Hematopoietic multipotent progenitor cell (in vitro differentiated cells): Measurements from ENCODE around the gene DOCK1. TPM values are rescaled to one million over a fixed set of nuclear protein-coding genes. Genes with fewer than 3 reads are reported as not detected.
A peak's percentile ranks its signal among the peaks of the same experiment; 100 is the strongest.
"Not testable (repeated sequence)": the region's sequence is repeated elsewhere in the genome, so short reads cannot be mapped to it uniquely, and the experiment has no call there.

ENCODE experiments used
- DNase-seq, 3 donors: peaks; one replicate each; pipeline ENCODE4 v3.0.0-alpha.2; 2011 to 2015; ENCODE audit warnings: low read depth in 2 of 3, low spot score in 2 of 3
- total RNA-seq: library from RNA; depleted of rRNA; stranded (reverse); fragments of >200 nt; gene quantifications from one replicate; pipeline ENCODE4 v1.2.3, GENCODE V29; 2012

DOCK1 gene
- total RNA-seq, 1 donor = 27.5 TPM

GRCh38 chr10:126902157-126902556 lies 3.1 kb upstream of the DOCK1 start:
- DNase-seq = no peak

GRCh38 chr10:126903656-126904360 lies 1.4 kb upstream of the DOCK1 start:
- DNase-seq = peak in 2 of 3 donors; percentile 23 to 33

DNA sequence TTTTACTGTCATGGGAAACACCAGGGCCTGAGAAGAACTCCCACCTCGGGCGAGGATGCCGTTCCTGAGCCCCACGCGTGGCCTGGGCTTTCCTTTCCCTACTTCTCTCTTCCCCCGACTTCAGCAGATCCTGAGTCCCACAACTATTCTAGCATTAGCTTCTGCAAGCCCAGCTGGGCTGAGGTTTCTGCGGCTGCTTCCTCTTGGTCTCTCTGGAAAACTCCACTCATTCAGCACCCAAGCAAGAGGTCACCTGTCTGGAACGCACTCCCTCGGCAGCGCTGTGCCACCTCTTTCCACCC lies 761 bp upstream of the DOCK1 start:
- DNase-seq = peak in 2 of 3 donors; percentile 22 to 33

DNA sequence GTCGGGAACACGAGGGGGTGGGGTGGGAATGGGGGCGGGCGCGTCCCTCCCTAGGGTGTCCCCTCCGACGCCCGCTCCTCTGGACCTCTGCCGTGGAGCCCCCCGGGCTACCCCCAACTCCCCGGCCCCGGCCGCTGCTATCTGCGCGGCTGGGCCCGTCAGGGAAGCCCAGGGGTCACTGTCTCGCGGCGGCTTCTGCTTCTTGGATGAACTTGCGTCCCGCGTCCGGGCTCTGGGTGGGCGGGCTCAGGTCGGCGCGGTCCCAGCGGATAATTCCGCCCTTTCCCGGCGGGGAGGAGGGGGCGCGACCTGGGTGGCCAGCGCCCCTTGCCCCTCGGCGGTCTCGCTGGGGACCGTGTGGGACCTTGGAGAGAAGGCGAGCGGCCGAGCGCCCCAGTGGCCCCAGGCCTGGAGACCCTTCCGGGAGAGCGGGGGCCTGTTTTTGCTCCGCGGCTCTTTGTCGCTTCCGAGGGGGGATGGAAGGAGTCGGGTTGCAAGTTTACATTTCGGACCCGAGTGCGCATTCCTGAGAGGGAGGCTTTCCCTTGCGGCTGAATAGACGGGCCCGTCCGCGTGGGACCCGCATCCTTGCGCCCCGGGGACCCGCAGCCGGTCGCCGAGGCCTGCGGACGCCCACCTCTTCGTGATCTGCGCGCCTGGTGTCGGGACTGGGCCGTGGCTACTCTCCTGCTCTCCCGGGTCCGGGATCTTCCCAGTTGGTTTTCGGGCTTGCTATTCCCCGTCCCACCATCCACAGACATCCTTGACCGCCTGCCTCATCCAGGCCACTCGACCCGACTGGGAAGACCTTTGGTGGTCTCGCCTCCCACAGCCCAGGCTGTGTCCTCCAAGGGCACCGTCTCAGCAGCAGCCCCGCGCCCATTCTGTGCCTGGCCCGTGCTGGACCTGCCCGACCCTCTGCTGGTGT lies 812 bp downstream of the DOCK1 start:
- DNase-seq = peak in 2 of 3 donors; percentile 27 to 36

DNA sequence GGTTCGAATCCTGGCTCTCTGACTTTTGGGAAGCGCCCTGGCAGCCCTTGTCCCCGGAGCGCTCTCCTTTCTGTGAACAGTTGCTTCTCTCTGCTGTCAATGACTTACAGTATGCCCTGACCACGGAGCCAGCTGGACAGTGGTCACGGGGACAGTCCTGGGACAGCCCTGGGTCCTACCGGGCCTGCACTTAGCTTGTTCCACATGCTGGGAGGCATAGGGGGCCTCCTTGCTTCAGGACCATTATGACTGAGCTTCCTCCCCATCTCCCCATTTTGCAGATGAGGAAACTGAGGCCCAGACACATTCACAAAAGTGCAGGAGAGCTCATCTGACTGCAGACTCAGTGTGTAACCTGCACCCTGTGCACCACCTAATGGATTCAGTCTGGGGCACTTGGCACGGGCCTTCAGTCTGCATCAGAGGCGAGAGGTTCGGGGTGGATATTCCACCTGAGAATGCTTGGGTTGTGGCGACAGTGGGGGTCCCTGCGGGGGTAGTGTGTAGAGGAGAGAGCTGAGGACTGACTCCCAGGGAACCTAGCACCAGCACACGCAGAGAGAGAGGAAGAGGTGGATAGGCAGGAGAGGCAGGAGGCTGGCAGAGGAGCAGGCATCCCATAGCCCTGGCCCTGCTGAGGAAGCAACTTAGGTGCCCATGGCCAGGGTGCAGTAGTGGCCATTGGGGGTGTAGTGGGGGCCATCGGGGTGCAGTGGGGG lies 1.6 kb downstream of the DOCK1 start:
- DNase-seq = no peak

DNA sequence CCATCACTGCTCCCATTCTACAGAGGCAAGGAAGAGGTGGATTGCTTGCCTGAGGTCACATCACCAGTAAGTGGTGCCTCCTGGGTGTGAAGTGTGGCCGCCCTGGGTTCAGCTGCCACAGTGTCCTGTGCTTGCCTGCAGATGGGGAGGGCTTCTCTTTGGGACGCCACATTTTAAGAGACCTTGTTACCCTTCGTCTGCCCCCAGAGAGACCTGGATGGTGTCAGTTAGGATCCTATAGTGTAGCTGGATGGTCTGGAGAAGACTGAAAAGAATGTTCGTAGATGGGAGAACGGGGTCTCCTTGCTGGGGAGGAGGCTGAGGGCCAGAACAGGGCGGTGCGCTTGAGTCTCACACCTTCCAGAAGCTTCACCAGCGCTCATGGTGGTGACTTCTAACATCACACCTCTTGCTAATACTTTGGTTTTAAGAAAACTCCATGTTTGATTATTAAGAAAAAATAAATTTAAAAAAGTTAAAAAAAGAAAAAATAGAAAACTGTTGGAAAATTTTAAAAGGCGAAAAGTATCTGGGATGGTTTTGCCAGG lies 2.3 kb downstream of the DOCK1 start:
- peak in 1 of 3 donors; percentile 22 for DNase-seq

DNA sequence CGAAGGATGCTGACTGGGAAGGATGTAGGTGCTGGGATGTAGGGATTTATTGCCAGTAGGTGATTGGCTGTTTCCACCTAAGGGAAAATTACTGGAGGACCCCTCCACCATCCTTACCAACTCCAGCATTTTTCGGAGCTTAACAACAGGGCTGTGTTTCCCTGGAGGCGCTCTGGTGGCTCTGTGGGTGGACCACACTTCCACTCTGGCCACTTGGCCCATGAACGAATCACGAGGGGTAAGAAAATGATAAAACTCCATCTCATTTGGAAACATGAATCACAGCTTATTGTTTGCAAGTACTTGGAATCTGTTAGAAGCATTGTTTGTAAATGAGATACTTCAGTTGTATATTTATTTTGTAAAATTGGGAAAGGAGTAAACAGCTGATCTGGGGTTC lies 3.0 kb downstream of the DOCK1 start:
- no peak for DNase-seq

GRCh38 chr10:126908729-126909128 lies 3.5 kb downstream of the DOCK1 start:
- DNase-seq = no peak

- DNase-seq = no peak
These were observed 3.9 kb downstream of the DOCK1 start for GRCh38 chr10:126909147-126909546.

- no peak for DNase-seq
These were observed 5.0 kb downstream of the DOCK1 start for GRCh38 chr10:126910196-126910595.

DNA sequence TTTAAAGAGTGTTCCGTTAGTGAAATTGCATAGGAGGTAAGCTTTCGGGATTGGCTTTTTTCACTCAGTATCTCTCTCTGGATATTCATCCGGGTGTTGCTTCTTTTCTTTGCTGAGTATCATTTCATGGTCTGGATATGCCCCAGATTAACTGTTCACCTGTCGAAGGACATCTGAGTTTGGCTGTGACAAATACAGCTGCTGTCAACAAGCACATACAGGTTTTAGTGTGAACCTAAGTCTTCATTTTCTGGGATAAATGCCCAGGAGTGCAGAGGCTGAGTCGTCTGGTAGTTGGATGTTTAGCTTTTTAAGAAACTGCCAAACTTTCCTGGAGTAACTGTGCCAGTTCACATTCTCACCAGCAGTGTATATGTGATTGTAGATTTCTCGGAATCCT lies 5.6 kb downstream of the DOCK1 start:
- no peak for DNase-seq

DNA sequence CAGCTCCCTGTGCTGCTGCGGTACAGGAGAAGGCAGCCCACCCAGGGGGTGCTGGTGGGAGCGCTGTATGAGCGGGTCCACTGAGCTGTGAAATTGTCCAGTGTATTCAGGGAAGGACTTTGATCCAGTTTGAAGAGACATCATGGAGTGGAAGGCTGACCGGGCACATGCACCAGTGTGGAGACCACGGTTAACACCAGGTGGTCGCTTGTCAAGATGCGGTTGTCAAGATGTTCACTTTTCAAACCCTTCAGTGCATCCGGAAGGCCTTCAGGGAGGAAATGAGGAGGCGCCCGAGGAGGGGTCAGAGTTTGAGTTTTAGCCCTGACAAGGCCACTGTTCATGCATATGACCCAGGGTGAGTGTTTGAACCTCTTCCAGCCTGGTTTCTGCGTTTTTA lies 6.1 kb downstream of the DOCK1 start:
- DNase-seq = no peak

- no peak for DNase-seq
These were observed 8.1 kb downstream of the DOCK1 start for GRCh38 chr10:126913316-126913715.

DNA sequence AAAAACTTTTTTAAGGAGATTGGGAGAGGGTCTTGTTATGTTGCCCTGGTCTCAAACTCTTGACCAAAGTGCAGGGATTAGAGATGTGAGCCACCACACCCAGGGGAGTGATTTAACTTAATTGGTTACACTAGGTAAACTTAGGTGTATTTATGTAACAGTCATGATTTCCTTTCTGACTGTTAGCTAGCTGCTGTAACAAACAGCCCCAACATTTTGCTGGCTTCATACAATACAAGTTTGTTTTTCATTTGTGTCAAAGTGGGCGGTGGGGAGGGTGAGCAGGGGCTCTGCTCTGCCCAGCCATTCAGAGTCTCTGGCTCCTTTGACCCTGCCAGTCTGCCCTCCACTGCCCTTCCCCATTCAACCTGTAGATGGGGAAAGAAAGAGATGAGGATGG lies 9.3 kb downstream of the DOCK1 start:
- DNase-seq = no peak

GRCh38 chr10:126916952-126917351 lies 11.7 kb downstream of the DOCK1 start:
- not testable (repeated sequence) for DNase-seq

GRCh38 chr10:126917375-126917774 lies 12.1 kb downstream of the DOCK1 start:
- no peak for DNase-seq

- DNase-seq = no peak
These were observed 13.0 kb downstream of the DOCK1 start for GRCh38 chr10:126917975-126918908.

GRCh38 chr10:126919426-126919825 lies 14.2 kb downstream of the DOCK1 start:
- no peak for DNase-seq

GRCh38 chr10:126921162-126921561 lies 15.9 kb downstream of the DOCK1 start:
- DNase-seq = no peak

- DNase-seq = no peak
These were observed 16.8 kb downstream of the DOCK1 start for GRCh38 chr10:126921974-126922525.
